Suprapubic skin (tissue), 4 donors: ENCODE results near the gene OMD. TPM values are rescaled to one million over a fixed set of nuclear protein-coding genes. Genes with fewer than 3 reads are reported as not detected.

Experiments used
- DNase-seq, 2 donors: peaks; one replicate each; pipeline ENCODE4 v3.0.0-alpha.2; 2019; ENCODE audit warnings: low spot score in 2 of 2
- H3K27ac ChIP-seq: fragments of 200-600 bp; sonication (generic); one replicate; pipeline ENCODE4 v1.5.1; 2019
- H3K27me3 ChIP-seq: fragments of 200-600 bp; sonication (generic); one replicate; pipeline ENCODE4 v1.5.1; 2019
- H3K36me3 ChIP-seq: fragments of 200-600 bp; sonication (generic); one replicate; pipeline ENCODE4 v1.5.1; 2019
- H3K4me1 ChIP-seq: fragments of 200-600 bp; sonication (generic); one replicate; pipeline ENCODE4 v1.5.1; 2019
- H3K4me3 ChIP-seq: fragments of 200-600 bp; sonication (generic); one replicate; pipeline ENCODE4 v1.5.1; 2019; ENCODE audit warnings: mild to moderate bottlenecking
- H3K9me3 ChIP-seq: fragments of 200-600 bp; sonication (generic); one replicate; pipeline ENCODE4 v1.5.1; 2019
- CTCF ChIP-seq, 2 donors: fragments of 200-600 bp in 1 of 2; fragments of 450-650 bp in 1 of 2; sonication (generic) in 1 of 2; IDR thresholded peaks; one replicate each; pipeline ENCODE4 v1.5.1; 2016 to 2019; ENCODE audit warnings: antibody characterized with exemption in 2 of 2, mild to moderate bottlenecking in 1 of 2, moderate library complexity in 1 of 2
- EP300 ChIP-seq: sonication (generic); formaldehyde crosslinking; IDR thresholded peaks from one replicate; pipeline ENCODE4 v1.6.1; 2017; ENCODE audit warnings: antibody characterized with exemption
- POLR2A ChIP-seq, 2 donors: fragments of 450-650 bp; IDR thresholded peaks; one replicate each; pipeline ENCODE4 v1.6.1; 2017; ENCODE audit warnings: antibody characterized with exemption in 2 of 2, mild to moderate bottlenecking in 2 of 2, moderate library complexity in 2 of 2
- POLR2AphosphoS5 ChIP-seq, 3 donors: sonication (generic); formaldehyde crosslinking; IDR thresholded peaks; one replicate each; pipeline ENCODE4 v1.6.1; 2017; ENCODE audit warnings: antibody characterized with exemption in 3 of 3
- WGBS: methylation state at CpG from one replicate; pipeline ENCODE4 v1.1.5; 2018; 5-methylcytosine and 5-hydroxymethylcytosine counted together
- total RNA-seq, 4 donors: library from RNA; depleted of rRNA; stranded (reverse); fragments of >200 nt; gene quantifications; one replicate each; pipeline ENCODE4 v1.1.0, GENCODE V29; 2016

Gene OMD
- total RNA-seq, 4 donors from 2014 or later, result 2.5 to 5.2 (median 2.7) TPM

GRCh38 chr9:92378865-92379560, 45.3 kb downstream of the OMD start:
- 77% methylated on average over 7 of the region's 7 CpGs for WGBS
- Histone ChIP-seq H3K4me3 (no peak overlapping the region), H3K36me3 (no peaks in the 10 kb centered on the region), H3K4me1 (no peaks in the 10 kb centered on the region), H3K9me3 (no peaks in the 10 kb centered on the region), H3K27ac (no peak overlapping the region), H3K27me3 (no peaks in the 10 kb centered on the region)
- no peak for DNase-seq
- no peak for TF ChIP-seq CTCF (IDR thresholded peaks at IDR 0.05)
- no peak for TF ChIP-seq POLR2AphosphoS5 (IDR thresholded peaks at IDR 0.05)
- no peak for TF ChIP-seq EP300
- no peak for TF ChIP-seq POLR2A (IDR thresholded peaks at IDR 0.05)

DNA sequence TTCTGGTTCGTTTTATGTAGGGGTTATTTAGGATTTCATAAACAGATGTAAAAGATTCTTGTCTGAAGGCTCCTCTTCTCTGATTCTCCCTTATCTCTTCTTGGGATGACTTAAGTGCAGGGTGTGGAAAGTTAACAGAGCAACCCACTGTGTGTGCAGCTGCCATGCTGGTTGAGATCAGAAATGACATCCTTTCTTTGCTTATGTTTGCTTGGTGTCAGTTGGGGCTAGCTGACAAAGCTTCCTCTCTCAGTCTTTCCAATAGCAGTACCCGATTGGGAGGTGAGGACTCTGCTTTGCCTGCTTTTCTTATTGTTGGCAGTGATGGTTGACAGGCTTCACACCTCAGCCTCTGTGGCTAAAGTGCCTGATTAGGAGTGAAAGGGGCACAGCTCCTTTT, 46.4 kb downstream of the OMD start:
- WGBS, result 79% methylated on average over 2 of the region's 2 CpGs
- TF ChIP-seq EP300 (no peak), CTCF (IDR thresholded peaks at IDR 0.05) (no peak), POLR2A (IDR thresholded peaks at IDR 0.05) (no peak), POLR2AphosphoS5 (IDR thresholded peaks at IDR 0.05) (no peak)

GRCh38 chr9:92373167-92373566, 51.1 kb downstream of the OMD start:
- Histone ChIP-seq H3K27me3 (no peaks in the 10 kb centered on the region), H3K9me3 (no peaks in the 10 kb centered on the region), H3K4me1 (no peaks in the 10 kb centered on the region), H3K4me3 (no peak overlapping the region), H3K36me3 (no peaks in the 10 kb centered on the region), H3K27ac (no peak overlapping the region)
- WGBS, result 94% methylated on average over 2 of the region's 2 CpGs
- DNase-seq, result no peak
- TF ChIP-seq EP300, result no peak
- no peak for TF ChIP-seq POLR2A (IDR thresholded peaks at IDR 0.05)
- TF ChIP-seq CTCF (IDR thresholded peaks at IDR 0.05), result no peak
- TF ChIP-seq POLR2AphosphoS5 (IDR thresholded peaks at IDR 0.05), result no peak

More for the DNA sequence above, 46.4 kb downstream of the OMD start:
- Histone ChIP-seq H3K36me3 (no peaks in the 10 kb centered on the region), H3K27me3 (no peaks in the 10 kb centered on the region), H3K27ac (no peak overlapping the region), H3K4me1 (no peaks in the 10 kb centered on the region), H3K9me3 (no peaks in the 10 kb centered on the region), H3K4me3 (no peak overlapping the region)
- DNase-seq, result no peak

- Histone ChIP-seq H3K4me1 (no peaks in the 10 kb centered on the region), H3K27me3 (no peaks in the 10 kb centered on the region), H3K4me3 (no peak overlapping the region), H3K27ac (no peak overlapping the region), H3K9me3 (no peaks in the 10 kb centered on the region), H3K36me3 (peaks cover 5% of the 10 kb centered on the region)
- 65% methylated on average over 2 of the region's 2 CpGs for WGBS
- no peak for TF ChIP-seq CTCF (IDR thresholded peaks at IDR 0.05)
- TF ChIP-seq POLR2A (IDR thresholded peaks at IDR 0.05), result no peak
- no peak for TF ChIP-seq POLR2AphosphoS5 (IDR thresholded peaks at IDR 0.05)
- no peak for TF ChIP-seq EP300
- no peak for DNase-seq
Measured at GRCh38 chr9:92369075-92369474, 55.2 kb downstream of the OMD start.

Other genes starting within 250 kb of the OMD start
- gene IARS1, start 130.8 kb downstream of the OMD start, total RNA-seq, result 100 to 1,000 TPM in 1 of 4 donors, 10 to 100 TPM in 3; 58.8 to 152 (median 80.0) TPM
- 10 to 100 TPM; 21.8 to 80.1 (median 33.9) TPM for gene NOL8, start 99.1 kb downstream of the OMD start, total RNA-seq
- 10 to 100 TPM; 14.1 to 39.5 (median 19.2) TPM for gene CENPP, start 98.5 kb downstream of the OMD start, total RNA-seq
- 1 to 10 TPM in 3 of 4 donors, under 1 TPM in 1; 0.97 to 2.4 (median 1.6) TPM for gene OGN, start 19.9 kb downstream of the OMD start, total RNA-seq
- 10 to 100 TPM in 1 of 4 donors, 1 to 10 TPM in 3; 2.8 to 13.3 (median 5.3) TPM for gene ASPN, start 58.0 kb upstream of the OMD start, total RNA-seq
- gene ECM2, start 111.5 kb upstream of the OMD start, total RNA-seq, result 1 to 10 TPM; 3.1 to 6.1 (median 4.3) TPM
- 10 to 100 TPM; 45.0 to 53.6 (median 50.0) TPM for gene IPPK, start 245.7 kb upstream of the OMD start, total RNA-seq